ENCODE measurements around the gene RBMS3.

DNA sequence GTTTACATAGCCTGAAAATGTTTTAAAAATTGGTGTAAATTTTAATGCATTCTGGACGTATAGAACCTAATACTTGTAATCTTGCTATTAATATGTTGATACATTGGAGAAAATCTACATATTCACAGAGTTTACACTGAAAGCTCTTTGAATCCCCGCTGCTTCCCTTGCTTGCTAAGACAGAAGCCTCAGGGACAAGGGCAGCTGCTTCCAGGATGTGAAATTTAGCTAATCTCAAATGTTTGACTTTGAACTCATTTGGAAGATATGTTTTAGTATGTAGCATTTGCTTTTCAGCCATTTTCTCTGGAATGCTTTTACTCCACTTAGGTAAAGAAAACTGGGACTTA lies 172.0 kb downstream of the RBMS3 start:
- TF ChIP-seq, protein P1, sequence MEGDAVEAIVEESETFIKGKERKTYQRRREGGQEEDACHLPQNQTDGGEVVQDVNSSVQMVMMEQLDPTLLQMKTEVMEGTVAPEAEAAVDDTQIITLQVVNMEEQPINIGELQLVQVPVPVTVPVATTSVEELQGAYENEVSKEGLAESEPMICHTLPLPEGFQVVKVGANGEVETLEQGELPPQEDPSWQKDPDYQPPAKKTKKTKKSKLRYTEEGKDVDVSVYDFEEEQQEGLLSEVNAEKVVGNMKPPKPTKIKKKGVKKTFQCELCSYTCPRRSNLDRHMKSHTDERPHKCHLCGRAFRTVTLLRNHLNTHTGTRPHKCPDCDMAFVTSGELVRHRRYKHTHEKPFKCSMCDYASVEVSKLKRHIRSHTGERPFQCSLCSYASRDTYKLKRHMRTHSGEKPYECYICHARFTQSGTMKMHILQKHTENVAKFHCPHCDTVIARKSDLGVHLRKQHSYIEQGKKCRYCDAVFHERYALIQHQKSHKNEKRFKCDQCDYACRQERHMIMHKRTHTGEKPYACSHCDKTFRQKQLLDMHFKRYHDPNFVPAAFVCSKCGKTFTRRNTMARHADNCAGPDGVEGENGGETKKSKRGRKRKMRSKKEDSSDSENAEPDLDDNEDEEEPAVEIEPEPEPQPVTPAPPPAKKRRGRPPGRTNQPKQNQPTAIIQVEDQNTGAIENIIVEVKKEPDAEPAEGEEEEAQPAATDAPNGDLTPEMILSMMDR (conservative IDR thresholded peaks at IDR 0.05; ENCODE audit: low read length): no peak
- no peak for TF ChIP-seq EZH2phosphoT487 (IDR thresholded peaks at IDR 0.05; ENCODE audit: borderline replicate concordance, low read depth, low read length)

Measured in OCI-LY7 (cell line).